SK-N-SH treated with all-trans-retinoic acid at 6 μM for 48 hours (cell line): Measurements from ENCODE around the gene LPXN.

Experiments used
- ARNTL ChIP-seq: fragments of 450-650 bp; formaldehyde crosslinking; IDR thresholded peaks from 2 replicates; pipeline ENCODE4 v1.5.0; 2020; ENCODE audit warnings: low read depth, mild to moderate bottlenecking, moderate library complexity, borderline replicate concordance
- CREB5 ChIP-seq: fragments of 250-450 bp; sonication (Bioruptor Pico); IDR thresholded peaks from 2 replicates; pipeline ENCODE4 v1.5.1; 2020; ENCODE audit warnings: low read depth, mild to moderate bottlenecking, moderate library complexity
- CSDC2 ChIP-seq: fragments of 250-450 bp; sonication (Bioruptor Pico); IDR thresholded peaks from 2 replicates; pipeline ENCODE4 v1.5.0; 2020; ENCODE audit warnings: mild to moderate bottlenecking, moderate library complexity
- ESRRG ChIP-seq: fragments of 250-450 bp; sonication (Bioruptor Pico); IDR thresholded peaks from 2 replicates; pipeline ENCODE4 v1.6.1; 2021; ENCODE audit warnings: mild to moderate bottlenecking
- GLIS3 ChIP-seq: fragments of 250-450 bp; sonication (Bioruptor Pico); IDR thresholded peaks from 2 replicates; pipeline ENCODE4 v1.5.0; 2020; ENCODE audit warnings: mild to moderate bottlenecking, moderate library complexity
- ISL1 ChIP-seq: fragments of 250-450 bp; sonication (Bioruptor Pico); IDR thresholded peaks from 2 replicates; pipeline ENCODE4 v2.1.2; 2022; ENCODE audit warnings: mild to moderate bottlenecking, moderate library complexity
- OSR1 ChIP-seq: fragments of 250-450 bp; sonication (Bioruptor Pico); IDR thresholded peaks from 2 replicates; pipeline ENCODE4 v1.8.0; 2022; ENCODE audit warnings: moderate library complexity, mild to moderate bottlenecking, inconsistent platforms
- PATZ1 ChIP-seq: fragments of 250-450 bp; sonication (Bioruptor Pico); IDR thresholded peaks from 2 replicates; pipeline ENCODE4 v1.8.0; 2020; ENCODE audit warnings: mild to moderate bottlenecking, moderate library complexity, borderline replicate concordance
- POU6F1 ChIP-seq: fragments of 250-450 bp; sonication (Bioruptor Pico); IDR thresholded peaks from 2 replicates; pipeline ENCODE4 v1.8.0; 2021; ENCODE audit warnings: low read depth, mild to moderate bottlenecking, moderate library complexity, borderline replicate concordance
- TSHZ2 ChIP-seq: fragments of 250-450 bp; sonication (Bioruptor Pico); IDR thresholded peaks from 2 replicates; pipeline ENCODE4 v1.5.0; 2020; ENCODE audit warnings: mild to moderate bottlenecking, moderate library complexity
- ZFP30 ChIP-seq: fragments of 450-650 bp; formaldehyde crosslinking; IDR thresholded peaks from 2 replicates; pipeline ENCODE4 v1.5.0; 2022; ENCODE audit warnings: mild to moderate bottlenecking, moderate library complexity
- ZNF70 ChIP-seq: fragments of 450-650 bp; formaldehyde crosslinking; IDR thresholded peaks from 2 replicates; pipeline ENCODE4 v1.5.0; 2020; ENCODE audit warnings: mild to moderate bottlenecking, moderate library complexity
- ZNF8 ChIP-seq: fragments of 450-650 bp; formaldehyde crosslinking; IDR thresholded peaks from 2 replicates; pipeline ENCODE4 v1.5.0; 2020; ENCODE audit warnings: mild to moderate bottlenecking, moderate library complexity

GRCh38 chr11:58531865-58532341 is 43.8 kb downstream of the LPXN start:
- TF ChIP-seq ZFP30 (no peak), PATZ1 (CRISPR knock-in tag) (no peak), GLIS3 (CRISPR knock-in tag) (no peak), ZNF8 (CRISPR knock-in tag) (no peak), CREB5 (CRISPR knock-in tag) (no peak), ZNF70 (no peak), ESRRG (CRISPR knock-in tag) (no peak), OSR1 (CRISPR knock-in tag) (no peak), CSDC2 (CRISPR knock-in tag) (no peak), ARNTL (no peak), POU6F1 (CRISPR knock-in tag) (no peak), TSHZ2 (CRISPR knock-in tag) (no peak), ISL1 (CRISPR knock-in tag) (no peak)
